ENCODE results near the gene CHAT.

Gene CHAT

GRCh38 chr10:49682879-49683278 lies 69.0 kb downstream of the CHAT start:
- no peak overlapping the region for H3K27ac ChIP-seq
- TF ChIP-seq, protein P1, sequence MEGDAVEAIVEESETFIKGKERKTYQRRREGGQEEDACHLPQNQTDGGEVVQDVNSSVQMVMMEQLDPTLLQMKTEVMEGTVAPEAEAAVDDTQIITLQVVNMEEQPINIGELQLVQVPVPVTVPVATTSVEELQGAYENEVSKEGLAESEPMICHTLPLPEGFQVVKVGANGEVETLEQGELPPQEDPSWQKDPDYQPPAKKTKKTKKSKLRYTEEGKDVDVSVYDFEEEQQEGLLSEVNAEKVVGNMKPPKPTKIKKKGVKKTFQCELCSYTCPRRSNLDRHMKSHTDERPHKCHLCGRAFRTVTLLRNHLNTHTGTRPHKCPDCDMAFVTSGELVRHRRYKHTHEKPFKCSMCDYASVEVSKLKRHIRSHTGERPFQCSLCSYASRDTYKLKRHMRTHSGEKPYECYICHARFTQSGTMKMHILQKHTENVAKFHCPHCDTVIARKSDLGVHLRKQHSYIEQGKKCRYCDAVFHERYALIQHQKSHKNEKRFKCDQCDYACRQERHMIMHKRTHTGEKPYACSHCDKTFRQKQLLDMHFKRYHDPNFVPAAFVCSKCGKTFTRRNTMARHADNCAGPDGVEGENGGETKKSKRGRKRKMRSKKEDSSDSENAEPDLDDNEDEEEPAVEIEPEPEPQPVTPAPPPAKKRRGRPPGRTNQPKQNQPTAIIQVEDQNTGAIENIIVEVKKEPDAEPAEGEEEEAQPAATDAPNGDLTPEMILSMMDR (conservative IDR thresholded peaks at IDR 0.05) = no peak

- TF ChIP-seq, protein P1 (conservative IDR thresholded peaks at IDR 0.05) = no peak
- no peak overlapping the region for H3K27ac ChIP-seq
Observed at GRCh38 chr10:49686651-49687050, 72.8 kb downstream of the CHAT start.

GRCh38 chr10:49688261-49688846 lies 74.5 kb downstream of the CHAT start:
- TF ChIP-seq, protein P1 (conservative IDR thresholded peaks at IDR 0.05) = no peak
- H3K27ac ChIP-seq = no peak overlapping the region

DNA sequence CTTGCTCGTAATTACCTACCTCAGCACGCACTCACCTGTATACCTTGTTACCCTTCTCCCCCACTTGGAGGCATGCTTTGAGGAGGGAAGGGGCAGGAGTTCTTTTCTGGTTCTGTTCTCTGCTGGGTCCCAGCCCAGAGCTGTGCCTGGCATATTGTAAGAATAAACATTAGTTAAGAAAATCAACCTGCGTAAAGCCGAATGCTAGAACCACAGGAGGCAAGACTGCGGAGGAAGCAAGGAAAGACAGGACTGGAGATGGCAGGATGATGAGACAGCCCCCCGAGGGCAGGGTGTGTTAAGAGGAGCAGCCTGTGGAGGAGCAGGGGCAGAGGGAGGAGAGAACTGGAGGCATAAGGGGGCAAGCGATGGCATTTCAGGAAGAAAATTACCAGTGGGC lies 75.1 kb downstream of the CHAT start:
- H3K27ac ChIP-seq = no peak overlapping the region
- TF ChIP-seq, protein P1 (conservative IDR thresholded peaks at IDR 0.05) = no peak

- TF ChIP-seq, protein P1 (conservative IDR thresholded peaks at IDR 0.05) = no peak
- no peak overlapping the region for H3K27ac ChIP-seq
Observed at GRCh38 chr10:49689882-49690510, 76.2 kb downstream of the CHAT start.

- H3K27ac ChIP-seq = no peak overlapping the region
- TF ChIP-seq, protein P1 (conservative IDR thresholded peaks at IDR 0.05) = no peak
Observed at GRCh38 chr10:49690698-49691356, 77.0 kb downstream of the CHAT start.

GRCh38 chr10:49691588-49691987 lies 77.8 kb downstream of the CHAT start:
- no peak overlapping the region for H3K27ac ChIP-seq
- TF ChIP-seq, protein P1 (conservative IDR thresholded peaks at IDR 0.05) = no peak

All from VCaP (cell line).